ENCODE results near the gene GID4.

GRCh38 chr17:18116078-18116477, 76.9 kb downstream of the GID4 start:
- TF ChIP-seq CTCF (IDR thresholded peaks at IDR 0.05; ENCODE audit: low read depth, low read length, poor library complexity, severe bottlenecking), result no peak
- TF ChIP-seq EZH2phosphoT487 (IDR thresholded peaks at IDR 0.05; ENCODE audit: borderline replicate concordance, low read length), result no peak
